GM19463 (cell line): Measurements from ENCODE around the gene COL27A1.

Experiments
- ATAC-seq: cut with Tn5 transposase; IDR thresholded peaks from one replicate; pipeline ENCODE4 v1.9.1; 2021; ENCODE audit warnings: mild to moderate bottlenecking, moderate library complexity; ENCODE audit not compliant: unreplicated experiment

The COL27A1 gene

GRCh38 chr9:114299286-114300152, 144.2 kb downstream of the COL27A1 start:
- ATAC-seq, result no peak

GRCh38 chr9:114300153-114300845, 145.0 kb downstream of the COL27A1 start:
- ATAC-seq, result no peak

GRCh38 chr9:114300846-114301797, 145.8 kb downstream of the COL27A1 start:
- no peak for ATAC-seq

GRCh38 chr9:114301798-114302565, 146.6 kb downstream of the COL27A1 start:
- ATAC-seq, result no peak

GRCh38 chr9:114302727-114303126, 147.4 kb downstream of the COL27A1 start:
- ATAC-seq, result no peak

GRCh38 chr9:114303571-114303970, 148.2 kb downstream of the COL27A1 start:
- ATAC-seq, result no peak

GRCh38 chr9:114303977-114304376, 148.6 kb downstream of the COL27A1 start:
- ATAC-seq, result no peak

GRCh38 chr9:114304416-114305188, 149.3 kb downstream of the COL27A1 start:
- ATAC-seq, result no peak

GRCh38 chr9:114307899-114308267, 152.5 kb downstream of the COL27A1 start:
- no peak for ATAC-seq

- ATAC-seq, result no peak
These were observed 153.1 kb downstream of the COL27A1 start for GRCh38 chr9:114308361-114308950.

- no peak for ATAC-seq
These were observed 153.8 kb downstream of the COL27A1 start for GRCh38 chr9:114309096-114309495.

- ATAC-seq, result no peak
These were observed 155.4 kb downstream of the COL27A1 start for GRCh38 chr9:114310471-114311450.

- no peak for ATAC-seq
These were observed 156.5 kb downstream of the COL27A1 start for GRCh38 chr9:114311571-114312512.

GRCh38 chr9:114312513-114312875, 157.2 kb downstream of the COL27A1 start:
- no peak for ATAC-seq

- ATAC-seq, result no peak
These were observed 157.8 kb downstream of the COL27A1 start for GRCh38 chr9:114313186-114313585.

GRCh38 chr9:114314256-114314867, 159.0 kb downstream of the COL27A1 start:
- ATAC-seq, result no peak
